Germinal center (tissue), 1 donor: ENCODE results near the gene ADGRE2.
"Not testable (repeated sequence)": the region's sequence is repeated elsewhere in the genome, so short reads cannot be mapped to it uniquely, and the experiment has no call there.

ENCODE experiments used
- DNase-seq: peaks from one replicate; pipeline ENCODE4 v3.0.0; 2012; ENCODE audit warnings: mixed read lengths, low spot score

ADGRE2 gene

GRCh38 chr19:14779151-14779550, 791 bp upstream of the ADGRE2 start:
- DNase-seq = no peak

GRCh38 chr19:14777645-14778044, 715 bp downstream of the ADGRE2 start:
- not testable (repeated sequence) for DNase-seq

- no peak for DNase-seq
Measured at GRCh38 chr19:14775869-14776586, 2.3 kb downstream of the ADGRE2 start.

GRCh38 chr19:14775326-14775725, 3.0 kb downstream of the ADGRE2 start:
- not testable (repeated sequence) for DNase-seq

- DNase-seq = no peak
Measured at GRCh38 chr19:14774373-14774772, 4.0 kb downstream of the ADGRE2 start.

GRCh38 chr19:14773722-14774121, 4.6 kb downstream of the ADGRE2 start:
- not testable (repeated sequence) for DNase-seq

GRCh38 chr19:14772995-14773394, 5.4 kb downstream of the ADGRE2 start:
- no peak for DNase-seq

- DNase-seq = no peak
Measured at GRCh38 chr19:14772467-14772866, 5.9 kb downstream of the ADGRE2 start.

GRCh38 chr19:14770944-14771839, 7.2 kb downstream of the ADGRE2 start:
- no peak for DNase-seq

GRCh38 chr19:14770136-14770535, 8.2 kb downstream of the ADGRE2 start:
- no peak for DNase-seq

- no peak for DNase-seq
Measured at GRCh38 chr19:14769201-14769600, 9.2 kb downstream of the ADGRE2 start.

GRCh38 chr19:14768001-14768400, 10.4 kb downstream of the ADGRE2 start:
- DNase-seq = no peak

GRCh38 chr19:14767466-14767971, 10.8 kb downstream of the ADGRE2 start:
- no peak for DNase-seq

- DNase-seq = not testable (repeated sequence)
Measured at GRCh38 chr19:14765841-14766240, 12.5 kb downstream of the ADGRE2 start.

- DNase-seq = not testable (repeated sequence)
Measured at GRCh38 chr19:14765403-14765802, 13.0 kb downstream of the ADGRE2 start.

- DNase-seq = no peak
Measured at GRCh38 chr19:14764401-14764800, 14.0 kb downstream of the ADGRE2 start.

GRCh38 chr19:14763497-14764145, 14.7 kb downstream of the ADGRE2 start:
- DNase-seq = no peak

- no peak for DNase-seq
Measured at GRCh38 chr19:14762111-14762510, 16.2 kb downstream of the ADGRE2 start.

GRCh38 chr19:14761607-14762006, 16.8 kb downstream of the ADGRE2 start:
- DNase-seq = no peak

- no peak for DNase-seq
Measured at GRCh38 chr19:14758816-14759215, 19.5 kb downstream of the ADGRE2 start.

- no peak for DNase-seq
Measured at GRCh38 chr19:14748601-14749000, 29.8 kb downstream of the ADGRE2 start.

GRCh38 chr19:14746886-14747285, 31.5 kb downstream of the ADGRE2 start:
- DNase-seq = no peak
